ENCODE results near the gene BLMH.
A peak's percentile ranks its signal among the peaks of the same experiment; 100 is the strongest.
"Not testable (repeated sequence)": the region's sequence is repeated elsewhere in the genome, so short reads cannot be mapped to it uniquely, and the experiment has no call there.

BLMH gene

GRCh38 chr17:30232824-30233427 lies 58.8 kb downstream of the BLMH start:
- DNase-seq (ENCODE audit: extremely low spot score, insufficient read length, low read depth): no peak
- no peak for FAIRE-seq

- DNase-seq (ENCODE audit: extremely low spot score, insufficient read length, low read depth) (no peak), FAIRE-seq (no peak)
Observed at GRCh38 chr17:30232015-30232823, 59.5 kb downstream of the BLMH start.

- FAIRE-seq (no peak), DNase-seq (ENCODE audit: extremely low spot score, insufficient read length, low read depth) (no peak)
Observed at GRCh38 chr17:30230596-30231125, 61.1 kb downstream of the BLMH start.

- FAIRE-seq; DNase-seq (ENCODE audit: extremely low spot score, insufficient read length, low read depth): not testable (repeated sequence)
Observed at GRCh38 chr17:30230009-30230408, 61.7 kb downstream of the BLMH start.

- DNase-seq (ENCODE audit: extremely low spot score, insufficient read length, low read depth) (no peak), FAIRE-seq (no peak)
Observed at GRCh38 chr17:30229012-30229411, 62.7 kb downstream of the BLMH start.

GRCh38 chr17:30228011-30228410 lies 63.7 kb downstream of the BLMH start:
- DNase-seq (ENCODE audit: extremely low spot score, insufficient read length, low read depth): no peak
- peak; percentile 71 for FAIRE-seq

GRCh38 chr17:30226878-30227277 lies 64.9 kb downstream of the BLMH start:
- FAIRE-seq: no peak
- DNase-seq (ENCODE audit: extremely low spot score, insufficient read length, low read depth): no peak

- DNase-seq (ENCODE audit: extremely low spot score, insufficient read length, low read depth) (no peak), FAIRE-seq (no peak)
Observed at GRCh38 chr17:30225919-30226553, 65.7 kb downstream of the BLMH start.

- DNase-seq (ENCODE audit: extremely low spot score, insufficient read length, low read depth) (no peak), FAIRE-seq (no peak)
Observed at GRCh38 chr17:30225112-30225511, 66.6 kb downstream of the BLMH start.

- FAIRE-seq (no peak), DNase-seq (ENCODE audit: extremely low spot score, insufficient read length, low read depth) (no peak)
Observed at GRCh38 chr17:30224419-30224960, 67.3 kb downstream of the BLMH start.

- no peak for DNase-seq (ENCODE audit: extremely low spot score, insufficient read length, low read depth)
- no peak for FAIRE-seq
Observed at GRCh38 chr17:30222721-30223175, 69.0 kb downstream of the BLMH start.

- no peak for FAIRE-seq
- no peak for DNase-seq (ENCODE audit: extremely low spot score, insufficient read length, low read depth)
Observed at GRCh38 chr17:30222251-30222650, 69.5 kb downstream of the BLMH start.

GRCh38 chr17:30221346-30221745 lies 70.4 kb downstream of the BLMH start:
- DNase-seq (ENCODE audit: extremely low spot score, insufficient read length, low read depth) (no peak), FAIRE-seq (no peak)

GRCh38 chr17:30220414-30220813 lies 71.3 kb downstream of the BLMH start:
- FAIRE-seq: no peak

GRCh38 chr17:30219833-30220232 lies 71.9 kb downstream of the BLMH start:
- DNase-seq (ENCODE audit: extremely low spot score, insufficient read length, low read depth) (no peak), FAIRE-seq (no peak)

More at GRCh38 chr17:30220414-30220813, 71.3 kb downstream of the BLMH start:
- DNase-seq (ENCODE audit: extremely low spot score, insufficient read length, low read depth): no peak

GRCh38 chr17:30219315-30219714 lies 72.4 kb downstream of the BLMH start:
- FAIRE-seq (no peak), DNase-seq (ENCODE audit: extremely low spot score, insufficient read length, low read depth) (no peak)

GRCh38 chr17:30218799-30219198 lies 72.9 kb downstream of the BLMH start:
- DNase-seq (ENCODE audit: extremely low spot score, insufficient read length, low read depth): no peak
- peak; percentile 21 for FAIRE-seq

GRCh38 chr17:30217746-30218245 lies 73.9 kb downstream of the BLMH start:
- no peak for DNase-seq (ENCODE audit: extremely low spot score, insufficient read length, low read depth)
- no peak for FAIRE-seq

GRCh38 chr17:30217054-30217453 lies 74.7 kb downstream of the BLMH start:
- FAIRE-seq (no peak), DNase-seq (ENCODE audit: extremely low spot score, insufficient read length, low read depth) (no peak)

GRCh38 chr17:30212750-30213149 lies 79.0 kb downstream of the BLMH start:
- FAIRE-seq: peak; percentile 97

More at GRCh38 chr17:30212750-30213149, 79.0 kb downstream of the BLMH start:
- DNase-seq (ENCODE audit: extremely low spot score, insufficient read length, low read depth): no peak

Measured in GM18507 (cell line).